Measurements from ENCODE around the gene TFDP1. TPM values are rescaled to one million over a fixed set of nuclear protein-coding genes. Genes with fewer than 3 reads are reported as not detected.

The TFDP1 gene, protein sequence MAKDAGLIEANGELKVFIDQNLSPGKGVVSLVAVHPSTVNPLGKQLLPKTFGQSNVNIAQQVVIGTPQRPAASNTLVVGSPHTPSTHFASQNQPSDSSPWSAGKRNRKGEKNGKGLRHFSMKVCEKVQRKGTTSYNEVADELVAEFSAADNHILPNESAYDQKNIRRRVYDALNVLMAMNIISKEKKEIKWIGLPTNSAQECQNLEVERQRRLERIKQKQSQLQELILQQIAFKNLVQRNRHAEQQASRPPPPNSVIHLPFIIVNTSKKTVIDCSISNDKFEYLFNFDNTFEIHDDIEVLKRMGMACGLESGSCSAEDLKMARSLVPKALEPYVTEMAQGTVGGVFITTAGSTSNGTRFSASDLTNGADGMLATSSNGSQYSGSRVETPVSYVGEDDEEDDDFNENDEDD
- 129 and 162 TPM in 2 replicates for total RNA-seq (2014; rRNA removed; shearing (Covaris generic))

DNA sequence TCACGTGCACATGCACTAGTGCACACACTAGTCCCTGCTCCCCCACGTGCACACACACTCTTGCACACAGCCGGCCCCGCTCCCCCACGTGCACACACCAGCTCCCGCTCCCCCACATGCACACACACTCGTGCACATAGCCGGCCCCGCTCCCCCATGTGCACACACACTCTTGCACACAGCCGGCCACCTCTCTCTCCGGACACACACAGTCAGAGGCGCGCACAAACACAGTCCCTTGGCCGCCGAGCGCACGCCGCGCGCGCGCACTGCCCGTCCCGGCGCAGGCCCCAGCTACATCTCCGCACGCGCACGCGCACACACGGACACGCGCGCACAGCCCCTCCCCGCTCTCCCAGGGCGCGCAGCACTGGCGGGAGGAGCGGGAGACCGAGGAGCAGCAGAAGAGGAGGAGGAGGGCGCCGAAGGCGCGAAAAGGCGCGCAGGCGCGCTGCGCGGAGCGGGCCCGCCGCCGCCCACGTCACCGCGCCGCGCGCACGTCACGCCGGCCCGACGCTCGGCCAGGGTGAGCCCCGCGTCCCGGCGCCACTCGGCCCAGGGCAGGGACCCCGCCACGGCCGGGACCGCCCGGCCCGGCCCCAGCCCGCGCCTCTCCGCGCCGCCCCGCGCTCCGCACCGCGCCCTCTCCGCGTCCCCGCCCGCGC, at the start of gene TFDP1:
TSS of gene TFDP1 (plus strand) at position 549 of the 665 bp plus-strand sequence. CDS start 1,085 bp downstream, outside the sequence.
- DNase-seq (ENCODE audit: low spot score), result peak; percentile 79

DNA sequence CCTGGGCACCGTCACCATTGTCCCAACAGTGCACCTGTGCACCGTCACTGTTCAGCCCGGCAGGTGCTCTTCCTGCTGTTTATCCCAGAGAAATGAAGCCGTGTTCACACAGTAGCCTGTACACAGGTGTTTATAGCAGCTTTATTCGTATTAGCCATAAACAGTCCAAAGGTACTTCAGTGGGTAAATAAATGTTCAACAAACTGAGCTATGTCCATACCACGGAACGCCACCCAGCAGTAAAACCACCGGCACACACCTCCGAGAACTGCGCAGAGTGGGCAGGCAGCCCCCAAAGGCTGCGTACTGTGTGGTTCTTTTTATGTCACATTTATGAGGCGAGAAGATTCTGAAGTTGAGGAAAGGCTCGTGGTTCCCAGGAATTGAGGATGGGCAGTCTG, 49.2 kb upstream of the TFDP1 start:
- DNase-seq (ENCODE audit: low spot score), result no peak

- no peak for DNase-seq (ENCODE audit: low spot score)
Measured at GRCh38 chr13:113536461-113537110, 48.0 kb upstream of the TFDP1 start.

GRCh38 chr13:113537205-113537604, 47.3 kb upstream of the TFDP1 start:
- DNase-seq (ENCODE audit: low spot score), result no peak

DNA sequence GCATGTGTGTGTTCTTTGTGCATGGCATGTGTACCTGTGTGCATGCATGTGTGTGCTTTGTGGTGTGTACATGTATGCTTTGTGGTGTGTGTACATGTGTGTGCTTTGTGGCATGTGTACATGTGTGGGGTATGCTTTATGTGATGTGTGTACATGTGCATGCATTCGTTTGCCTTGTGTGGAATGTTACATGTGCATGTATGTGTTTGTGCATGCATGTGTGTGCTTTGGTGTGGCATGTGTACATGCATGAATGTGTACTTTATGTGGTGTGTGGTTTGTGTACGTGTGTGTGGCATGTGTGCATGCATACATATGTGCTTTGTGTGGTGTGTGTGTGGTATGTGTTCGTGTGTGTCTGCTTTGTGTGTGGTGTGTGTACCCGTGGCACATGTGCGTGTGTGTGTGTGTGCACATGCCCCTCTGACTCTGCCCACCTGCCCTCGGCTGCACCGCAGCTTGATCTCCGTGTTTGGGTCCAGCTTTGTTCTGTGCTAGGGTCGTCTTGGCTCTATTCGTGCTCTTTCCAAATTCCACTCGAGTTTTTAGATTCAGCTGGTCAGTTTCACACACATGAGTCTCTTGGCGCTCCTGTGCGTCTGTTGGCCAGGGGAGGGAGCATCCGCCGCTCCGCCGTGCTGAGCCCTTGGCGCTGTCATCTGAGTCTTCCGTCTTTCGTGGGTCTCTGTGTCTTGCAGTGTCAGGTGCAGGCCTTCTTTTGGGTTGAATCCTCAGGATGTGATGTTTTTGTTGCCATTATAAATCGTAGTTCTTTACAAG, 46.5 kb upstream of the TFDP1 start:
- DNase-seq (ENCODE audit: low spot score), result no peak

- DNase-seq (ENCODE audit: low spot score), result no peak
Measured at GRCh38 chr13:113538689-113539058, 45.9 kb upstream of the TFDP1 start.

GRCh38 chr13:113539176-113539575, 45.4 kb upstream of the TFDP1 start:
- no peak for DNase-seq (ENCODE audit: low spot score)

- DNase-seq (ENCODE audit: low spot score), result no peak
Measured at GRCh38 chr13:113539822-113540221, 44.7 kb upstream of the TFDP1 start.

DNA sequence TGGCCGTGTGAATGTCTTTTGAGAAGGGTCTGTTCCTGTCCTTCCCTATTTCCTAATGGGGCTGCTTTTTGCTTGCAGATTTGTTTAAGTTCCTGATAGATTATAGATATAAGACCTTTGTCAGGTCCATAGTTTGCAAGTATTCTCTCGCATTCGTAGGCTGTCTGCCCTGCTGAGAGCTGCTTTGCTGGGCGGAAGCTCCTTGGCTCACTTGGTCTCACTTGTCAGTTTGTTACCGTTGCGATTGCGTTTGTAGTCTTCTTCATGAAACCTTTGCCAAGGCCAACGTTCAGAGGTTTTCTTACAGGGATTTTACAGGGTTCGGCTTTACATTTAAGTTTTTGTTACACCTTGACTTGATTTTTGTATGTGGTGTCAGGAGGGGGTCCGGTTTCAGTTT, 44.0 kb upstream of the TFDP1 start:
- DNase-seq (ENCODE audit: low spot score), result no peak

- DNase-seq (ENCODE audit: low spot score), result no peak
Measured at GRCh38 chr13:113542751-113543424, 41.7 kb upstream of the TFDP1 start.

- DNase-seq (ENCODE audit: low spot score), result no peak
Measured at GRCh38 chr13:113544071-113544891, 40.3 kb upstream of the TFDP1 start.

DNA sequence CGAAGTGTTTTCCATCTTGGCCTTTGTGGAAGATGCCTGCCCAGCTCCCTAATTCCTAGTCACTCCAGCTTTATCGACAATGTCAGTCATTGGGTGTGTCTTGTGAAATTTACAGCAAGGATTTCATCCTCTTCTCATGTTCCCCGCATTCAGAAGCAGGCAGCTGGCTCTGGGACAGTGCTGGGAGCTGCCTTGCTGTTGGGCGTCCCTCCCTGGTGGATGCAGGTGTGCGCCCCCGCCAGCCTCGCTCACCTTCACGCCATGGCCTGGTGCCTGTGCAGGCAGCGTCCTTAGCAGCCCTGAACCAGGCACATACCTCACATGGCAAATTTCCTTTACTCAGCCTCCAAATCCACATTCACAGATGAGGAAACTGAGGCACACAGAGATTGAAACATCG, 39.7 kb upstream of the TFDP1 start:
- no peak for DNase-seq (ENCODE audit: low spot score)

DNA sequence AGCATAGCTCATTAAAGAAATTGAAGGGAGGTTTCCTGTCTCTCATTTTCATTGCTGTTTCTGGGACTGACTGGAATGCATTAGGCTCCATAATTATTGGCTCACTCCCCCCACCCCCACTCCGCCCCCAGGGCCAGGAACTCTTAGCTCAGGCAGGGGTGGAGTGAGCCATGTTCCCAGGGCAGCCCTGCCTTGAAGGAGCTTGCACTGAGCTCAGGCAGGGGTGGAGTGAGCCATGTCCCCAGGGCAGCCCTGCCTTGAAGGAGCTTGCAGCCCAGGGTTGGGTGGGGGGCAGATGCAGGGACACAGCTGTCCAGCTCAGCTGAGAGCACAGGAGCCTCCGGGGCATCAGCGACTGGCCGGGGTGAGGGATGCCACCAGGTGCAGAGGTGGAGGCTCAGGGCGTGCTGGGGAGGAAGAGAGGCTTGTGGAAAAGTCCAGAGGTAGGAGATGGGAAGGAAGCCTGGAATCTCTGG, 39.1 kb upstream of the TFDP1 start:
- no peak for DNase-seq (ENCODE audit: low spot score)

- no peak for DNase-seq (ENCODE audit: low spot score)
Measured at GRCh38 chr13:113545931-113546516, 38.5 kb upstream of the TFDP1 start.

GRCh38 chr13:113546571-113547237, 37.8 kb upstream of the TFDP1 start:
- DNase-seq (ENCODE audit: low spot score), result no peak

GRCh38 chr13:113547238-113547971, 37.1 kb upstream of the TFDP1 start:
- no peak for DNase-seq (ENCODE audit: low spot score)

DNA sequence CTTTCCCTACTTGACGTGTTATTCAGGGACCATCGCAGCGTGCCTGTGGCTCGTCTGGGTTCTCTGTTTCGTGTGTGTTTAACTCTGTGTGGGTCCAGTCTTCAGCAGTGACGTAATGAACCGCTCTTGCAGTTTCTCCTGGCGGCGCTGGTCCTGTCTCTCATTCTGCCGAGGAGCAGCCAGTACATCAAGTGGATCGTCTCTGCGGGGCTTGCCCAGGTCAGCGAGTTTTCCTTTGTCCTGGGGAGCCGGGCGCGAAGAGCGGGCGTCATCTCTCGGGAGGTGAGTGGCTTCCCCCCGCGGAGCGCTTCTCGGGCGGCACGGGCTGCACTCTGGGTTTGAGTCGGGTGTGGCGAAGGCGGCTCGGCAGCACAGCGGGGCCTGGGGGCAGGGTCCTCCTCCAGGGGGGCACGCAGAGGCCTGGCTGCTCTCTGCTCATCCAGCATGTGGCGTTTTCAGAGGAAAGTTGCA, 36.3 kb upstream of the TFDP1 start:
- DNase-seq (ENCODE audit: low spot score), result no peak

DNA sequence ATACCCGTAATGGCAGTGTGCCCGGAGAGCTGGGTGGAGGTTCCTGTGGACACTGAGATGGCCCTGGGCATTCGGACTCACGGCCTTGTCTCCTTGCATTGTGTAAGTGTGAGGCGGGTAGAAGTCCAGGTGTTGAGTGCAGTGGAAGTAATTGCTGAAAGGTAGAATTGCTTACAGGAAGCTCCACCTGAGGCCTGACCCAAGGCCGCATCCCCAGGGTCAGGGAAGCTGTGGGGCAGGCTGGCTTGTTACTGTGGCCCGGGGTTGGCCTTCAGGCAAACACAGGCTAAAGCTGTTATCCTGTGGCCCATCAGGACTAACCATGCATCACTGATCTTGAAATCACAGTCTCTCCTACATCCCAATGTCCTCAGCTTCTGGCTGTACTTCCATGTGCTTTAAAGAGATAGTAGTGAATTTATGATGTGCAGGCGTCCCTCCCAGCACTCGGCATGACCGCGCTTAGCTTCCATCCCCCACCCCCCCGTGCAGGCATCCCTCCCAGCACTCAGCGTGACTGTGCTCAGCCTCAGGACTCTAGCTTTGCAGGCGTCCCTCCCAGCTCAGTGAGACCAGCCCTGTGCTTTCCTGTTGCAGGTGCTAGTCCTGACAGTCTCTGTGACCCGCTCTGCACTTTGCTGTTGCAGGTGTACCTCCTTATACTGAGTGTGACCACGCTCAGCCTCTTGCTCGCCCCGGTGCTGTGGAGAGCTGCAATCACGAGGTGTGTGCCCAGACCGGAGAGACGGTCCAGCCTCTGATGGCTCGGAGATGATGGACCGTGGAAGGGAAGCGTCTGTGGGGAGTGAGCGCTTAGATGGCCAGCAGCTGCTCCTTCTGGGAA, 35.6 kb upstream of the TFDP1 start:
- no peak for DNase-seq (ENCODE audit: low spot score)
